HEK293 (cell line): ENCODE measurements around the gene TOMM6.

Source experiments
- SP2 ChIP-seq: fragments of 450-650 bp; formaldehyde crosslinking; IDR thresholded peaks from 2 replicates; pipeline ENCODE4 v1.5.1; 2016; ENCODE audit warnings: missing biosample characterization, missing genetic modification characterization
- ZNF510 ChIP-seq: fragments of 450-650 bp; formaldehyde crosslinking; IDR thresholded peaks from 2 replicates; pipeline ENCODE4 v1.5.1; 2018; ENCODE audit warnings: mild to moderate bottlenecking, missing genetic modification characterization, missing biosample characterization; ENCODE audit not compliant: insufficient replicate concordance
- TF ChIP-seq, protein P1 (sequence below): fragments of 450-650 bp; IDR thresholded peaks from 2 replicates; pipeline ENCODE4 v1.5.1; 2018; ENCODE audit warnings: missing biosample characterization, missing genetic modification characterization

DNA sequence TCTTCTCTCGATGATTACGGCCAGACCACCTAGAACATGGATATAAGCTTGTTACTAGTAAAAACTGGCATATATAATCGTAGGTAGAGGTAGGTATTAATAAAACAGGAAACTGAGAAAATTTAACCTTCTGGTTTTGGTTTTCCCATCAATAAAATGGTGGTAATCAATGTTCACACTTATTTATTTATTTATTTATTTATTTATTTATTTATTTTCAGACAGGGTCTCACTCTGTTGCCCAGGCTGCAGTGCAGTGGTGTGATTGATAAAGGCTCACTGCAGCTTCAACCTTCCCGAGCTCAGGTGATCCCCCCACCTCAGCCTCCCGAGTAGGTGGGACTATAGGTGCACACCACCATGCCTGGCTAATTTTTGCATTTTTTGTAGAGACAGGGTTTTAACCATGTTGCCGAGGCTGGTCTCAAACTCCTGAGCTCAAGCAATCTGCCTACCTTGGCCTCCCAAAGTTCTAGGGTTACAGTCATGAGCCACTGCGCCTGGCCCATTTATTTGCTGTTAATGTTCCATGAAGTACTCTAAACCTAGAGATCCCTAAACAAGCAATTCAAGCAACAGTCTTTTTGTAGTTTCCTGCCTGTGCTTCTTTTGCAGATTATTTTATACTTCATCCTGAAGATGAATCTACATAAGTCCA is 11.5 kb downstream of the TOMM6 start:
- TF ChIP-seq, protein P1, sequence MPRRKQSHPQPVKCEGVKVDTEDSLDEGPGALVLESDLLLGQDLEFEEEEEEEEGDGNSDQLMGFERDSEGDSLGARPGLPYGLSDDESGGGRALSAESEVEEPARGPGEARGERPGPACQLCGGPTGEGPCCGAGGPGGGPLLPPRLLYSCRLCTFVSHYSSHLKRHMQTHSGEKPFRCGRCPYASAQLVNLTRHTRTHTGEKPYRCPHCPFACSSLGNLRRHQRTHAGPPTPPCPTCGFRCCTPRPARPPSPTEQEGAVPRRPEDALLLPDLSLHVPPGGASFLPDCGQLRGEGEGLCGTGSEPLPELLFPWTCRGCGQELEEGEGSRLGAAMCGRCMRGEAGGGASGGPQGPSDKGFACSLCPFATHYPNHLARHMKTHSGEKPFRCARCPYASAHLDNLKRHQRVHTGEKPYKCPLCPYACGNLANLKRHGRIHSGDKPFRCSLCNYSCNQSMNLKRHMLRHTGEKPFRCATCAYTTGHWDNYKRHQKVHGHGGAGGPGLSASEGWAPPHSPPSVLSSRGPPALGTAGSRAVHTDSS, result no peak
- TF ChIP-seq SP2 (tag by site-specific recombination) (no peak), ZNF510 (tag by site-specific recombination) (peak; percentile 61)
